Activated CD4-positive, alpha-beta T cell treated with anti-CD3 and anti-CD28 coated beads, Interleukin-2, Interleukin-4, amounts not matched to agents 100 ng/mL and 50 ng/mL, durations not matched to agents 16 hours and 8 hours (primary cell): Measurements from ENCODE around the gene TK1.
"Not testable (repeated sequence)": the region's sequence is repeated elsewhere in the genome, so short reads cannot be mapped to it uniquely, and the experiment has no call there.

Experiments used
- DNase-seq: peaks from one replicate; pipeline ENCODE4 v3.0.0-alpha.2; 2020; ENCODE audit warnings: low spot score

Gene TK1

GRCh38 chr17:78176548-78177025 is 10.3 kb downstream of the TK1 start:
- DNase-seq, result peak; percentile 81

DNA sequence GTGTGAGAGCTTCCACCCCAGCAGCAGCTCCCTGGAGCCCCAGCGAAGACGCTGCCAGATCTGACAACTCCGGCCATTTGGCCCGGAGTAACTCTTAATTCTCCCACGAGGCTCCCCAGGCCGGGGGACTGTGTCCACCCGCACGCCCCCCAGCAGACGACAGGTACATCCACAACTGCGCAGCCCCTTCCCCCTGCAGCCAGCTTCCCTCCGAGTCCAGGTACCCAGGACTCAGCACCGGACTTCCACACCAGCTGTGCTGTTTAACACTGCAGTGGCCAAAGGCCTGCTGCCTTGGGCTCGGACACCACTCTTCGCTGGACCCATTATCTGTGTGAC is 11.2 kb downstream of the TK1 start:
- DNase-seq, result no peak

DNA sequence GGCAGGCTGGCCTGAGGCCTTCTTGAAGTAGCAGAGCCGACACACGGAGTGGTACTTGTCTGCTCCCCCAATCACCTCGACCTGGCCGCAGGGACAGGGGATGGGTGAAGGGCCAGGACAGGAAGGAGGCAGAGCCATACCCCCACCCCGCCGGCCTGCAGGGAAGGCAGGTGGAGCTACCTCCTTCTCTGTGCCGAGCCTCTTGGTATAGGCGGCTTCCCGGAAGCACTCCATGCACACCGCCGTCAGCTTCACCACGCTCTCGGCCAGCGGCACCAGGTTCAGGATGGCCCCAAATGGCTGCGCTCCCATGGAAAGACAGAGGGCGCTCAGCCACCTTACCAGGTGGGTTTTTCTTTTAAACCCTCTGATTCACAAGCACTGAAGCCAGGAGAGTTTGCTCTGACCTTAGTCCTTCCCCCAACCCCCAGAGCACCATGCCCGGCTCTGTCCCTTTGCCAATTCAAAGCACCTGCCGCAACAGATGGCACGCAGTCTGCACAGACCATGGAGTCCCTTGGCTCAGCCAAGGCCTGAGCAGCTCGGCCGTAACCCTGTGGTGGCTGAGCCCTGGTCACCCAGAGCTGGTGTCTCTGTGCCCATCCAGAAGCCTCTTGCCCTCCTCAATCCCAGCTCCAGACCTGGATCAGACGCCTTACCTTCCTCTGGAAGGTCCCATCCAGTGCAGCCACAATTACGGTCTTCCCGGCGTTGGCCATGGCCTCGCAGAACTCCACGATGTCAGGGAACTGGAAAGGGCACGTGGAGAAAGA is 11.8 kb downstream of the TK1 start:
- no peak for DNase-seq

- no peak for DNase-seq
Observed at GRCh38 chr17:78174346-78174869, 12.4 kb downstream of the TK1 start.

- no peak for DNase-seq
Observed at GRCh38 chr17:78173097-78173715, 13.6 kb downstream of the TK1 start.

DNA sequence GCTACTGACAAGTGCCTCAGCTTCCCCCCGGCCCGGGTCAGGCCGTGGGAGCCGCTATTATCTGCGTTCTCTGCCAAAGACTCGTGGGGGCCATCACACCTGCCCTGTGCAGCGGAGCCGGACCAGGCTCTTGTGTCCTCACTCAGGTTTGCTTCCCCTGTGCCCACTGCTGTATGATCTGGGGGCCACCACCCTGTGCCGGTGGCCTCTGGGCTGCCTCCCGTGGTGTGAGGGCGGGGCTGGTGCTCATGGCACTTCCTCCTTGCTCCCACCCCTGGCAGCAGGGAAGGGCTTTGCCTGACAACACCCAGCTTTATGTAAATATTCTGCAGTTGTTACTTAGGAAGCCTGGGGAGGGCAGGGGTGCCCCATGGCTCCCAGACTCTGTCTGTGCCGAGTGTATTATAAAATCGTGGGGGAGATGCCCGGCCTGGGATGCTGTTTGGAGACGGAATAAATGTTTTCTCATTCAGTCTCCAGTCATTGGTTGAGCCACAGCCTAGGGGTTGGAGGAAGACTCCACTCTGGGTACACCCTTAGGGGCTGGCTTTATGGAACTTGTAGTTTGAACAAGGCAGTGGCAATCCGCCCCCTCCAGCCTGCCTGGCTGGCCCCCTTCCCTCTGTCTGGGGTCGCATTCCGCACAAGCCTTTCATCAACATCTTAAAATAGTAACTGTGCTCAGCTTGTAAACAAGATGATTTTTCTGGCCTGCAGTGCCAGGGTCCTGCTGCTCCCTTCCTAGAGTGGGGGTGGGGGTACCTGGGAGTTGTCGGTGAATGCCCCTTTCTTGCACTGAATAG is 14.4 kb downstream of the TK1 start:
- DNase-seq, result no peak

DNA sequence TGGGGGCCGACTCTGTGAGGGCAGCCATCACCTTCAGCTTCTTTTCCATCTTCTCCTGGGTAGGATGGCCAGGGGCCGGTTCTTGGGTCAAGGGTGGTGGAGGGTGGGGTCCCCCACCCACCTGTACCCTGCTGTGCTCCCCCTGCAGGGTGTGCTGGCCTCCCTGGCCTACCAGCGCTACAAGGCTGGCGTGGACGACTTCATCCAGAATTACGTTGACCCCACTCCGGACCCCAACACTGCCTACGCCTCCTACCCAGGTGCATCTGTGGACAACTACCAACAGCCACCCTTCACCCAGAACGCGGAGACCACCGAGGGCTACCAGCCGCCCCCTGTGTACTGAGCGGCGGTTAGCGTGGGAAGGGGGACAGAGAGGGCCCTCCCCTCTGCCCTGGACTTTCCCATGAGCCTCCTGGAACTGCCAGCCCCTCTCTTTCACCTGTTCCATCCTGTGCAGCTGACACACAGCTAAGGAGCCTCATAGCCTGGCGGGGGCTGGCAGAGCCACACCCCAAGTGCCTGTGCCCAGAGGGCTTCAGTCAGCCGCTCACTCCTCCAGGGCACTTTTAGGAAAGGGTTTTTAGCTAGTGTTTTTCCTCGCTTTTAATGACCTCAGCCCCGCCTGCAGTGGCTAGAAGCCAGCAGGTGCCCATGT is 15.1 kb downstream of the TK1 start:
- DNase-seq, result not testable (repeated sequence)

- no peak for DNase-seq
Observed at GRCh38 chr17:78170692-78171590, 15.9 kb downstream of the TK1 start.

GRCh38 chr17:78168903-78169793 is 17.7 kb downstream of the TK1 start:
- peak; percentile 45 for DNase-seq

DNA sequence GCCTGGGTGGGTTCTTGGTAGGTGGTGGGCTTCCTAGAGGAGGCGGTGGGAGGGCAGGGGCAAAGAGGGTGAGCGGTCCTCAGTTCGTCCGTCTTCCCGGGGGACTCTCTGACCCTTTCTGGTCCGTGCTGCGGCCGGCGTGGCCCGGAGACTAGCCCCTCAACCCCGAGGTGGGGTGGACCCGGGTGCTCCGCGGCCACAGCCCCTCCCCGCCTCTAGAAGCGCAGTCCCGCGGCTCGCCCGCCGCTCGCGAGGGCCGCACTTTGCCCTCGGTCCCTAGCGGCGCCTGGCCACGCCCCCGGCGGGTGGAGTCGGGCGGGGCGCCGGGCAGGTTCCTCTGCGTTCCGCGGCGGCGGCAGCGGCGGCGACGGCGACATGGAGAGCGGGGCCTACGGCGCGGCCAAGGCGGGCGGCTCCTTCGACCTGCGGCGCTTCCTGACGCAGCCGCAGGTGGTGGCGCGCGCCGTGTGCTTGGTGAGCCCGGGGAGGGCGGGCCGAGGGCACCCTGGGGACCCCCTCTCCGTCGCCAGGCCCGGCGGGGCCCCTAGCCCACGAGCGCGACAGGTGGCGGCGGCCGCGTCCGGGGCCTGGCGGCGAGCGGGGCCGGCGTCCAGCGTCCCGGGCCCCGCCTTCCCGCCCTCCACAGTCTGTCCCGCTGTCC is 18.5 kb downstream of the TK1 start, which contains the start of gene SYNGR2:
TSS of gene SYNGR2 (plus strand) at position 340 of the 661 bp plus-strand sequence. CDS start at position 376, 36 bp downstream.
- peak; percentile 88 for DNase-seq

GRCh38 chr17:78166416-78166815 is 20.4 kb downstream of the TK1 start:
- no peak for DNase-seq

DNA sequence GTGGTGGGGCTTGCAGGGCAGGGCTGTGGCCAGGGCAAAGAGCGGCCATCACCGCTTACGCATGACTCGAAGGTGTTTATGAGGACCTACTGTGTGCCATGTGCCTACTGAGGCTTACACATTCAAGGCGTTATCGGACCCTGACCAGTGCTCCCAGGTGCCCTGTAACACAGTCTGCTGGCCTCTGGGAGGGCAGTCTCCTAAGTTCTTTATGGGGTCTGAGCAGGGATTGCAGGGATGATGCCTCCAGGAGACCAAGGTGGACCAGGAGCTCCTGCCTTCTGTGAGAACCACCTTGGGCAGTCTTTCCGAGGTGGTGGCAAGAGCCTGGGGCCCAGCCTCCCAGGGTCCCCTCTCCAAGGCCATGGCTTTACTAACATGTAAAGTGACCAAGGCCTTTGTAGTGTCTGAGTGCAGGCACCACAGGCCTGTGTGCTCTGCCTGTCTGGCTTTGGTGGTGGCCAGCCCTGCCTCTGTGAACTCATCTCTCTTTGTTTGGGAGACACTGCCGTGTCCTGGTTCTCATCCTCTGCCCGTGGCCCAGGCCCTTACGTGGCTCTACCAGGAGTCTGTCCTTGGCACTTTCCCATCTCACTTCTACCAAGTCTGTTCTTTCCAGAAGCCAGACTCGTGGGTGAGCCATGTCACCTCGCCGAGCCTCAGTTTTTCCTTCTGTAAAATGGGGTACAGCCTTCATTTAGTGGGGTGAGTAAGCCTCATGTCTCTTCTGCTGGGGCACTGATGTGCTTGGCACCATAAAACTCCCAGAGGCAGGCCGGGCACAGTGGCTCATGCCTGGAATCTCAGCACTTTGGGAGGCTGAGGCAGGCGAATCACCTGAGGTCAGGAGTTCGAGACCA is 21.9 kb downstream of the TK1 start:
- no peak for DNase-seq

DNA sequence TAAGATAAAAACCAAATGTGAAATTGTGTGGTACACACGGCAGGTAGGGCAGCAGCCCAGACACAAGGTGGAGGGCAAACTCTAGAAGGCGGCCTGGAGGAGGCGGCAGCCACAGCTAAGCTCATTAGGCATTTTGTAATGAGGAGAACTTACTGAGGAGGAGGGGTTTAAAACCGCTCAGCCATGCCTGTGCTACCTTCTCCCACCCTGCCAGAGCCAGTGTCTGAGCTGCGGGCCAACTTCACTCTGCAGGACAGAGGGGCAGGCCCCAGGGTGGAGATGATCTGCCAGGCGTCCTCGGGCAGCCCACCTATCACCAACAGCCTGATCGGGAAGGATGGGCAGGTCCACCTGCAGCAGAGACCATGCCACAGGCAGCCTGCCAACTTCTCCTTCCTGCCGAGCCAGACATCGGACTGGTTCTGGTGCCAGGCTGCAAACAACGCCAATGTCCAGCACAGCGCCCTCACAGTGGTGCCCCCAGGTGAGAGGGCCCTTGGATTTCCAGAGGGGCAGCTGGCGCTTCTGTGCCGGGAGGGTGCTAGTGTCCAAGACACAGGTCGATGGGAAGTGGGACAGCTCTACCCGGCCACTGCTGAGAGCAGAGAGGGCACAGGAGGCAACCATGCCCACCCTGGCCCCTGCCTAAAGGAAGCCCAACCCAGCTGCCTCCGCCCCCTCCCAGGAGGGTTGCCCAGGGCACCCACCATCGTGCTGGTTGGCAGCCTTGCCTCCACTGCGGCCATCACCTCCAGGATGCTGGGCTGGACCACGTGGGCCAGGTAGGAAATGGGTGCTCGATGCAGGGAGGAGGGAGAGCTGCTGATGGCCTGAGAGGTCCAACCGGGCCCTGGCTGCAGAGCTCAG is 22.7 kb downstream of the TK1 start:
- no peak for DNase-seq

DNA sequence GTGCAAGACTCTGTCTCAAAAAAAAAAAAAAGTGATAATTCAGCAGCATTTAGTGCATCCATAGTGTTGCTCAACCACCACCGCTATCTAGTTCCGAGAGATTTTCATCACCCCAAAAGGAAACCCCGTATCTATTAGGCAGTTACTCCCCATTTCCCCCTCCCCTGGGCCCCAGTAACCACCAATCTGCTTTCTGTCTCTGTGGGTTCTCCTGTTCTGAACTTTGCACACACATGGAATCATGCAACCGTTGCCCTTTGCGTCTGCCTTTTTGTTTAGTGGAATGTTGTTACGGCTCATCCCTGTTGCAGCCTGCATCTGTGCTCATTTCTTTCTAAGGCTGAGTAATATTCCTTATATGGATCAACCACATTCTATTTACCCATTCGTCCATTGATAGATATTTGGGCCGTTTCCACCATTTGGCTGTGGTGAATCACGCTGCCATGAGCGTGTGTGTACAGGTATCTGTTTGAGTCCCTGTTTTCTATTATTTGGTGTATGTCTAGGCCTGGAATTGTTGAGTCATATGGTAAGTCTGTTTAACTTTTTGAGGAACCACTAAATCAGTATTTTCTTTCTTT is 27.2 kb downstream of the TK1 start:
- peak; percentile 56 for DNase-seq

DNA sequence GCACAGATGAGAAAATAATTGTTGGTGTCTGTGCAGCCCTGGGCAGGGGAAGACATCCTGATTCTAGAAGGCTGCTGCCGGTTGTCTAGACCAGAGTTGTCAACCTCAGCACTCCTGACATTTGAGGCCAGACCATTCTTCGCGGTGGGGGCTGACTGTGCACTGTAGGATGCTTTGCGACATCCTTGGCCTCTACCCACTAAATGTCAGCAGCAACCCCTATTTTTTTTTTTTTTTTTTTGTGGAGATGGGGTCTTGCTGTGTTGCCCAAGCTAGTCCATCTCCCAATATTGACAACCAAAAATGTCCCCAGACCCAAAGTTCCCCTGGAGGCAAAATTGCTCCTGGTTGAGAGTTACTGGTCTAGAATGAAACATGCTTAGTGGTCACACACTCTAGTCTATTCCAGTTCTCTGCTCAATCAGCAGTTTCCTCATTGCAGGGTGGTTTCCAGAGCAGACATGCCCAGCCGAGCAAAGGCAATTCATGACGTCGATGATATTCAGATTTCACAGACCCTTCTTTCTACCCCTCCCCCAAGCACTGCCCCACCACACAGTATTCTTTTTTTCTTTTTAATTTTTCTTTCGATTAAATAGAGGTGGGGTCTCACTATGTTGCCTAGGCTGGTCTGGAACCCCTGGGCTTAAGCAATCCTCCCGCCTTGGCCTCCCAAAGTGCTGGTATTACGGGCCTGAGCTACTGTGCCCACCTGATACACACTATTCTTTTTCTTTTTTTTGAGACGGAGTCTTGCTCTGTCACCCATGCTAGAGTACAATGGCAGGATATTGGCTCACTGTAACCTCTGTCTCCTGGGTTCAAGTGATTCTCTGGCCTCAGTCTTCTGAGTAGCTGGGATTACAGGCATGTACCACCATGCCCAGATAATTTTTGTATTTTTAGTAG is 31.7 kb downstream of the TK1 start:
- peak; percentile 39 for DNase-seq

GRCh38 chr17:78151514-78152008 is 35.3 kb downstream of the TK1 start:
- no peak for DNase-seq
